Jurkat, Clone E6-1 (cell line): Measurements from ENCODE around the gene HMGN3. TPM values are rescaled to one million over a fixed set of nuclear protein-coding genes. Genes with fewer than 3 reads are reported as not detected.
"Not testable (repeated sequence)": the region's sequence is repeated elsewhere in the genome, so short reads cannot be mapped to it uniquely, and the experiment has no call there.

Source experiments
- DNase-seq: peaks from one replicate; pipeline ENCODE4 v3.0.0-alpha.2; 2011; ENCODE audit warnings: low read depth, low spot score
- H3K4me3 ChIP-seq: 2 replicates; pipeline ENCODE4 v1.5.1; 2011; ENCODE audit warnings: mild to moderate bottlenecking, low read length, control low read depth, moderate library complexity
- polyA plus RNA-seq: library from polyadenylated mRNA; unstranded; fragments of >200 nt; gene quantifications from one replicate; pipeline ENCODE4 v1.2.1, GENCODE V29; 2012; ENCODE audit warnings: missing spikeins; ENCODE audit not compliant: insufficient read length, insufficient read depth

HMGN3 gene
- polyA plus RNA-seq: 86.4 TPM

GRCh38 chr6:79234150-79235022 lies at the start of gene HMGN3:
Gene HMGN3, minus strand, starts transcription at chr6:79234682.
- peak within 1 kb of the TSS; percentile 78 for H3K4me3 ChIP-seq
- DNase-seq: peak; percentile 79

GRCh38 chr6:79280756-79281155 lies 46.3 kb upstream of the HMGN3 start:
- no peak for DNase-seq

GRCh38 chr6:79277109-79277508 lies 42.6 kb upstream of the HMGN3 start:
- H3K4me3 ChIP-seq: no peak overlapping the region
- DNase-seq: no peak

More at GRCh38 chr6:79280756-79281155, 46.3 kb upstream of the HMGN3 start:
- no peak overlapping the region for H3K4me3 ChIP-seq

GRCh38 chr6:79269877-79270276 lies 35.4 kb upstream of the HMGN3 start:
- no peak for DNase-seq
- no peak overlapping the region for H3K4me3 ChIP-seq

- DNase-seq: no peak
- H3K4me3 ChIP-seq: no peak overlapping the region
Measured at GRCh38 chr6:79267128-79267527, 32.6 kb upstream of the HMGN3 start.

- no peak overlapping the region for H3K4me3 ChIP-seq
- no peak for DNase-seq
Measured at GRCh38 chr6:79266051-79266450, 31.6 kb upstream of the HMGN3 start.

- H3K4me3 ChIP-seq: no peak overlapping the region
- no peak for DNase-seq
Measured at GRCh38 chr6:79263359-79263758, 28.9 kb upstream of the HMGN3 start.

GRCh38 chr6:79261666-79262065 lies 27.2 kb upstream of the HMGN3 start:
- no peak overlapping the region for H3K4me3 ChIP-seq
- no peak for DNase-seq

GRCh38 chr6:79260772-79261171 lies 26.3 kb upstream of the HMGN3 start:
- no peak for DNase-seq

GRCh38 chr6:79257381-79258205 lies 23.1 kb upstream of the HMGN3 start:
- no peak for DNase-seq
- no peak overlapping the region for H3K4me3 ChIP-seq

More at GRCh38 chr6:79260772-79261171, 26.3 kb upstream of the HMGN3 start:
- no peak overlapping the region for H3K4me3 ChIP-seq

GRCh38 chr6:79256770-79257169 lies 22.3 kb upstream of the HMGN3 start:
- not testable (repeated sequence) for H3K4me3 ChIP-seq, DNase-seq

GRCh38 chr6:79255086-79255485 lies 20.6 kb upstream of the HMGN3 start:
- not testable (repeated sequence) for DNase-seq, H3K4me3 ChIP-seq

GRCh38 chr6:79250559-79250958 lies 16.1 kb upstream of the HMGN3 start:
- DNase-seq: no peak
- H3K4me3 ChIP-seq: no peak overlapping the region

GRCh38 chr6:79250107-79250514 lies 15.6 kb upstream of the HMGN3 start:
- DNase-seq: no peak
- no peak overlapping the region for H3K4me3 ChIP-seq

GRCh38 chr6:79249136-79249535 lies 14.7 kb upstream of the HMGN3 start:
- no peak for DNase-seq

GRCh38 chr6:79246891-79247290 lies 12.4 kb upstream of the HMGN3 start:
- H3K4me3 ChIP-seq: no peak overlapping the region

More at GRCh38 chr6:79249136-79249535, 14.7 kb upstream of the HMGN3 start:
- no peak overlapping the region for H3K4me3 ChIP-seq

GRCh38 chr6:79241228-79241627 lies 6.7 kb upstream of the HMGN3 start:
- DNase-seq: no peak
- no peak overlapping the region for H3K4me3 ChIP-seq

More at GRCh38 chr6:79246891-79247290, 12.4 kb upstream of the HMGN3 start:
- DNase-seq: no peak

- no peak for DNase-seq
- H3K4me3 ChIP-seq: no peak overlapping the region
Measured at GRCh38 chr6:79240509-79240908, 6.0 kb upstream of the HMGN3 start.

GRCh38 chr6:79239536-79240168 lies 5.2 kb upstream of the HMGN3 start:
- DNase-seq: no peak
- H3K4me3 ChIP-seq: no peak overlapping the region
